K562 (cell line): ENCODE results near the gene GPR135. TPM values are rescaled to one million over a fixed set of nuclear protein-coding genes. Genes with fewer than 3 reads are reported as not detected.

Experiments used
- ATF3 ChIP-seq, 2 experiments: fragments of 450-650 bp in 1 of 2; sonication (generic) in 1 of 2; formaldehyde crosslinking in 1 of 2; IDR thresholded peaks in 1 of 2; conservative IDR thresholded peaks in 1 of 2; 2 replicates each; pipeline versions ENCODE4 v1.6.1 to v1.8.1; 2016 to 2023; ENCODE audit warnings: mild to moderate bottlenecking in 2 of 2, moderate library complexity in 2 of 2, inconsistent platforms in 1 of 2, missing genetic modification reagents in 1 of 2
- CCNT2 ChIP-seq: IDR thresholded peaks from 2 replicates; pipeline ENCODE4 v1.6.1; 2011; ENCODE audit warnings: borderline replicate concordance, low read depth, mild to moderate bottlenecking, moderate library complexity, mixed read lengths, low read length; ENCODE audit not compliant: insufficient read length; ENCODE audit errors: extremely low read depth
- CUX1 ChIP-seq: fragments of 200-800 bp; sonication (Bioruptor generic); IDR thresholded peaks from 2 replicates; pipeline ENCODE4 v1.6.1; 2016; ENCODE audit warnings: missing genetic modification characterization, missing compliant biosample characterization
- DMBX1 ChIP-seq: fragments of 250-450 bp; sonication (Bioruptor Pico); IDR thresholded peaks from 2 replicates; pipeline ENCODE4 v1.8.0; 2022; ENCODE audit warnings: inconsistent platforms, mild to moderate bottlenecking, moderate library complexity, borderline replicate concordance
- GTF2B ChIP-seq: IDR thresholded peaks from 2 replicates; pipeline ENCODE4 v1.6.1; 2011; ENCODE audit not compliant: insufficient read length; ENCODE audit errors: extremely low read depth
- HNRNPUL1 ChIP-seq: fragments of 200-400 bp; formaldehyde crosslinking; IDR thresholded peaks from 2 replicates; pipeline ENCODE4 v1.6.1; 2017; ENCODE audit warnings: low read length
- KAT8 ChIP-seq: fragments of 450-650 bp; IDR thresholded peaks from 2 replicates; pipeline ENCODE4 v1.6.1; 2016; ENCODE audit warnings: low read depth, mild to moderate bottlenecking
- KHSRP ChIP-seq: fragments of 450-650 bp; IDR thresholded peaks from 2 replicates; pipeline ENCODE4 v1.6.1; 2017
- MAFG ChIP-seq: fragments of 450-650 bp; conservative IDR thresholded peaks from 2 replicates; pipeline ENCODE4 v1.6.1; 2016; ENCODE audit warnings: missing genetic modification characterization, missing compliant biosample characterization
- NBN ChIP-seq: fragments of 450-650 bp; IDR thresholded peaks from 2 replicates; pipeline ENCODE4 v1.6.1; 2016; ENCODE audit warnings: low read depth, mild to moderate bottlenecking
- SMAD1 ChIP-seq: fragments of 150-350 bp; IDR thresholded peaks from 2 replicates; pipeline ENCODE4 v1.6.1; 2014; ENCODE audit warnings: low read length, low read depth; ENCODE audit not compliant: partially characterized antibody
- TAF9B ChIP-seq: fragments of 450-650 bp; IDR thresholded peaks from 2 replicates; pipeline ENCODE4 v1.6.1; 2018; ENCODE audit warnings: mild to moderate bottlenecking; ENCODE audit not compliant: partially characterized antibody
- ZBTB8A ChIP-seq: fragments of 450-650 bp; IDR thresholded peaks from 2 replicates; pipeline ENCODE4 v1.6.1; 2018; ENCODE audit warnings: mild to moderate bottlenecking, moderate library complexity; ENCODE audit not compliant: partially characterized antibody
- ZFP1 ChIP-seq: fragments of 450-650 bp; formaldehyde crosslinking; IDR thresholded peaks from 2 replicates; pipeline ENCODE4 v1.4.0; 2020; ENCODE audit warnings: mild to moderate bottlenecking, mixed read lengths
- ZNF253 ChIP-seq: fragments of 250-450 bp; sonication (Bioruptor Pico); conservative IDR thresholded peaks from 2 replicates; pipeline ENCODE4 v1.6.1; 2021; ENCODE audit warnings: mild to moderate bottlenecking
- ZNF384 ChIP-seq: IDR thresholded peaks from 2 replicates; pipeline ENCODE4 v1.6.1; 2012; ENCODE audit warnings: low read depth, low read length, improper control_type of control experiment
- ZNF584 ChIP-seq: fragments of 200-800 bp; sonication (Bioruptor generic); IDR thresholded peaks from 2 replicates; pipeline ENCODE4 v1.6.1; 2016; ENCODE audit warnings: low read depth, mild to moderate bottlenecking, missing genetic modification characterization, missing compliant biosample characterization
- ZNF830 ChIP-seq: fragments of 250-450 bp; sonication (Bioruptor Pico); IDR thresholded peaks from 2 replicates; pipeline ENCODE4 v1.5.0; 2021; ENCODE audit warnings: mild to moderate bottlenecking
- polyA plus RNA-seq, 8 experiments: library from polyadenylated mRNA; depleted of rRNA in 4 of 8; stranded (reverse) in 5 of 8; unstranded in 3 of 8; fragments of >200 nt; fragmentation: Nextera tagmentation in 2 of 8; fragmentation: Illumina TruSeq in 1 of 8; extraction: Ambion mirVana in 2 of 8; extraction: Trizol in 1 of 8; gene quantifications; 2 replicates each; pipeline versions ENCODE4 v1.2.1 to v1.2.3, GENCODE V29; 2011 to 2014; ENCODE audit warnings: inconsistent platforms in 1 of 8, missing spikeins in 1 of 8
- total RNA-seq, 7 experiments: library from RNA; depleted of rRNA in 6 of 7; stranded (reverse); fragments of >200 nt in 6 of 7; fragmentation: Illumina TruSeq in 2 of 7; extraction: Trizol in 2 of 7; gene quantifications; 2 replicates each; pipeline versions ENCODE4 v1.2.1 to v1.2.3, GENCODE V29; 2011 to 2021; ENCODE audit warnings: low replicate concordance in 1 of 7
- TF ChIP-seq, protein P1 (sequence below): sonication (generic); formaldehyde crosslinking; IDR thresholded peaks from 2 replicates; pipeline ENCODE4 v1.8.1; 2023; ENCODE audit warnings: mild to moderate bottlenecking, missing genetic modification reagents

GPR135 gene
- total and polyA plus RNA-seq, 9 of the 15 experiments (the other 6 are each of a cell fraction or from before 2014, with no cell fraction given) = 0.06 to 1.6 (median 1.0) TPM

- TF ChIP-seq SMAD1 (no peak), ZNF253 (no peak), HNRNPUL1 (no peak), ZBTB8A (no peak), KHSRP (no peak), CCNT2 (peak; percentile 39), ZFP1 (CRISPR knock-in tag) (no peak), CUX1 (CRISPR knock-in tag) (no peak), DMBX1 (CRISPR knock-in tag) (no peak), GTF2B (no peak), KAT8 (no peak), ZNF830 (CRISPR knock-in tag) (no peak), ATF3 (IDR thresholded peaks at IDR 0.05) (no peak), ATF3 (CRISPR knock-in tag; conservative IDR thresholded peaks at IDR 0.05) (no peak), TAF9B (peak; percentile 23), MAFG (tag) (no peak), ZNF584 (CRISPR knock-in tag) (peak; percentile 63; the same call in 1 of the 2 replicates), NBN (no peak), ZNF384 (peak; percentile 46)
- TF ChIP-seq, protein P1, sequence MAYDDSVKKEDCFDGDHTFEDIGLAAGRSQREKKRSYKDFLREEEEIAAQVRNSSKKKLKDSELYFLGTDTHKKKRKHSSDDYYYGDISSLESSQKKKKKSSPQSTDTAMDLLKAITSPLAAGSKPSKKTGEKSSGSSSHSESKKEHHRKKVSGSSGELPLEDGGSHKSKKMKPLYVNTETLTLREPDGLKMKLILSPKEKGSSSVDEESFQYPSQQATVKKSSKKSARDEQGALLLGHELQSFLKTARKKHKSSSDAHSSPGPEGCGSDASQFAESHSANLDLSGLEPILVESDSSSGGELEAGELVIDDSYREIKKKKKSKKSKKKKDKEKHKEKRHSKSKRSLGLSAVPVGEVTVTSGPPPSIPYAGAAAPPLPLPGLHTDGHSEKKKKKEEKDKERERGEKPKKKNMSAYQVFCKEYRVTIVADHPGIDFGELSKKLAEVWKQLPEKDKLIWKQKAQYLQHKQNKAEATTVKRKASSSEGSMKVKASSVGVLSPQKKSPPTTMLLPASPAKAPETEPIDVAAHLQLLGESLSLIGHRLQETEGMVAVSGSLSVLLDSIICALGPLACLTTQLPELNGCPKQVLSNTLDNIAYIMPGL (CRISPR knock-in tag) = peak; percentile 52; the same call in 1 of the 2 replicates
Measured at GRCh38 chr14:59483819-59484638, 18.8 kb upstream of the GPR135 start, which contains the start of the genes JKAMP and L3HYPDH (continued).
